ENCODE measurements around the gene ZMYND8. TPM values are rescaled to one million over a fixed set of nuclear protein-coding genes. Genes with fewer than 3 reads are reported as not detected.

ZMYND8 gene
- total RNA-seq, 1 donor from 2014 or later: 19.2 TPM

DNA sequence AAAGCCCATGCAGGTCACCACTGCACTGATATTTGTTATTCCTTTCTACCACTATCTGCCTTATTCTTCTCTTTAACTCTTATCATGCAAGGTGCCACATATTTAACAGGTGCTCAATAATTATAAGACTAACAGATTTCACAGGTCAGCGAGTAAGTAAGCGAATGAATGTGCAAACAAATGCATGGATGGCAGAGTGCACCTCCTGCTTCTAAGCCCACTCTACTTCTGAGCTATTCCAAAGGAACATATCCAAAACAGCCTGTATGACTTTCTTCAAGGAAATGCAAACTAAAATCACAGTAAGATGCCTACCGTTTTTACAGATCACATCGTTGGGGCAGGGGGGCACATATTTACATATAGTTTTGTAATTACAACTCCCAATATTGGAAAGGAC is 71.3 kb downstream of the ZMYND8 start:
- Histone ChIP-seq H3K27me3 (ENCODE audit: control insufficient read depth, insufficient read depth, low read length) (no peaks in the 10 kb centered on the region), H3K4me3 (ENCODE audit: low read depth, low read length) (no peak overlapping the region), H3K36me3 (ENCODE audit: control insufficient read depth, insufficient read depth, low read length) (peaks cover 2% of the 10 kb centered on the region)
- no peak for DNase-seq (ENCODE audit: low read depth)
- TF ChIP-seq, protein P1, sequence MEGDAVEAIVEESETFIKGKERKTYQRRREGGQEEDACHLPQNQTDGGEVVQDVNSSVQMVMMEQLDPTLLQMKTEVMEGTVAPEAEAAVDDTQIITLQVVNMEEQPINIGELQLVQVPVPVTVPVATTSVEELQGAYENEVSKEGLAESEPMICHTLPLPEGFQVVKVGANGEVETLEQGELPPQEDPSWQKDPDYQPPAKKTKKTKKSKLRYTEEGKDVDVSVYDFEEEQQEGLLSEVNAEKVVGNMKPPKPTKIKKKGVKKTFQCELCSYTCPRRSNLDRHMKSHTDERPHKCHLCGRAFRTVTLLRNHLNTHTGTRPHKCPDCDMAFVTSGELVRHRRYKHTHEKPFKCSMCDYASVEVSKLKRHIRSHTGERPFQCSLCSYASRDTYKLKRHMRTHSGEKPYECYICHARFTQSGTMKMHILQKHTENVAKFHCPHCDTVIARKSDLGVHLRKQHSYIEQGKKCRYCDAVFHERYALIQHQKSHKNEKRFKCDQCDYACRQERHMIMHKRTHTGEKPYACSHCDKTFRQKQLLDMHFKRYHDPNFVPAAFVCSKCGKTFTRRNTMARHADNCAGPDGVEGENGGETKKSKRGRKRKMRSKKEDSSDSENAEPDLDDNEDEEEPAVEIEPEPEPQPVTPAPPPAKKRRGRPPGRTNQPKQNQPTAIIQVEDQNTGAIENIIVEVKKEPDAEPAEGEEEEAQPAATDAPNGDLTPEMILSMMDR (IDR thresholded peaks at IDR 0.05; ENCODE audit: insufficient read depth, low read length, poor library complexity, severe bottlenecking): no peak

DNA sequence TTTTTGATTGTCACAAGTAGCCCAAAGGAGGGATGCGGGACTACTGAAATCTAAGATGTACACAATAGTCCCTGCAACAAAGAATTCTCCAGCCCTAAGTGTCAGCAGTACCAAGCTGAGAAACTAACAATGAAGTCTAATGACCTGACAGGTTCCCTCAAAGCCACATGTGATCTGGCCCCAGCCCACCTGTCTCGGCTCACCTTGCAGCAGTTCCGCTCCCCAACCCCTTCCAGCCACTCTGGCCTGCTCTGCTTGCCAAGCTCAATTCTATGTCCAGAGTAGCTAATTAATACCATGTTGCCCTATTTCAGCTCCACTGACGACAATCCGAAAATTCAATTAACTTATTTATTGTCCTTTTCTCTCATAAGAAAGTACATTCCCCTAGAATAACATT is 72.1 kb downstream of the ZMYND8 start:
- TF ChIP-seq, protein P1 (IDR thresholded peaks at IDR 0.05; ENCODE audit: insufficient read depth, low read length, poor library complexity, severe bottlenecking): no peak
- Histone ChIP-seq H3K4me3 (ENCODE audit: low read depth, low read length) (no peak overlapping the region), H3K27me3 (ENCODE audit: control insufficient read depth, insufficient read depth, low read length) (no peaks in the 10 kb centered on the region), H3K36me3 (ENCODE audit: control insufficient read depth, insufficient read depth, low read length) (peaks cover 3% of the 10 kb centered on the region)
- no peak for DNase-seq (ENCODE audit: low read depth)

DNA sequence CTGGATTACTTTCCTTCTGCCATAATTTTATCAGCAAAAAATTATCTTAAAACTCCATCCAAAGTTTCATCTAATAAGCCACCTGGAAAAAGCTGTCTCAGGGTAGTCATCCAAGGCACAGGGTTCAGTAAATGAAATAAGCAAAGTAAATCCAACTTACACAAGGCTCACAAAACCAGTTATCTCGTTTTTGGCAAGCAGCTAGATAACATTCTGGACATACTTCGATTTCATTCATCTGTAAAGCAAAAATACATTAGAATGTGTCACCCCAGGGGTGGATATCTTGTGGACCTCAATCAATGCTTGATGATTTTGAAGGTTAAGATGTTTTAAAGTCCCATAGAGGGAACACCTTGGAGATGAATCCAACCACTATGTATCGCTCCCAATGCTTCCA is 73.1 kb downstream of the ZMYND8 start:
- Histone ChIP-seq H3K4me3 (ENCODE audit: low read depth, low read length) (no peak overlapping the region), H3K36me3 (ENCODE audit: control insufficient read depth, insufficient read depth, low read length) (peaks cover 4% of the 10 kb centered on the region), H3K27me3 (ENCODE audit: control insufficient read depth, insufficient read depth, low read length) (no peaks in the 10 kb centered on the region)
- DNase-seq (ENCODE audit: low read depth): no peak
- TF ChIP-seq, protein P1 (IDR thresholded peaks at IDR 0.05; ENCODE audit: insufficient read depth, low read length, poor library complexity, severe bottlenecking): no peak

DNA sequence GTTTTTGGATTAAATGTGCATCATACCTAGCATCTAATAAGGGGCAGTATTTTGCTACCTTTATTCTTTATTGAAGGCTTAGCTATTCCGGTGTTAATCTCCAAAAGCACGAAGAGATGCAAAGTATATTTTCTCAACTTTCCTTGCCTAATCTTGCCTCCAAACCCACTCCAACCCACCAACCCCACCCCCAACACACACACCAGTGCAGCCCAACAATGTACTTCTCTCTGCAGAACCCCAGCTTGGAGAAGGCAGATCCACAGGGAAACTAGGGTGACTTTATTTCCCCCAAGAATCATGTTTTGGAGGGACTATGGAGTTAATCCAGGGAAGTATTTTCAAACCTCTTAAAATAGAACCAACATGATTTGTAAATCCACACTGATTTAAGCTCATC is 73.6 kb downstream of the ZMYND8 start:
- no peak overlapping the region for H3K4me3 ChIP-seq (ENCODE audit: low read depth, low read length)
- peaks cover 3% of the 10 kb centered on the region for H3K36me3 ChIP-seq (ENCODE audit: control insufficient read depth, insufficient read depth, low read length)
- no peak for DNase-seq (ENCODE audit: low read depth)

DNA sequence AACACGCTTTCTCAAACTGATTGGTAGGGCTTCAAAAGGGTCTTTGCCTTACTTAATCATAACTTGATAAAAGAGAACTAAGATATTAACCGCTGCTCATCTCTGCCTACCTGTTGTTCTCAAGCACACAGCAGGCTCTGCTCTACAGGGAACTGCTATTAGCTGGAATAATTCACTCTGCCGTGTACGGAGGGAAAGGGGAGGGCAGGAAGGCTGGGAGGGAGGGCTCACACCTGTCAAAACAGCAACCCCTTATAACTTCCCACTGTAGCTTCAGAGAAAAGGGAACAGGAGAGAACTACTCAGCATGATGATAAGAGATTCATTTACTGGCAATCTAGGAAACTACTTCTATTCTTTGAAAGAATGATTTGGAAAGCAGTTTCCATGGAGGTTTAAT is 75.1 kb downstream of the ZMYND8 start:
- DNase-seq (ENCODE audit: low read depth): no peak
- Histone ChIP-seq H3K36me3 (ENCODE audit: control insufficient read depth, insufficient read depth, low read length) (peaks cover 3% of the 10 kb centered on the region), H3K27me3 (ENCODE audit: control insufficient read depth, insufficient read depth, low read length) (no peaks in the 10 kb centered on the region), H3K4me3 (ENCODE audit: low read depth, low read length) (no peak overlapping the region)
- TF ChIP-seq, protein P1 (IDR thresholded peaks at IDR 0.05; ENCODE audit: insufficient read depth, low read length, poor library complexity, severe bottlenecking): no peak

More for the DNA sequence above, 73.6 kb downstream of the ZMYND8 start:
- TF ChIP-seq, protein P1 (IDR thresholded peaks at IDR 0.05; ENCODE audit: insufficient read depth, low read length, poor library complexity, severe bottlenecking): no peak
- no peaks in the 10 kb centered on the region for H3K27me3 ChIP-seq (ENCODE audit: control insufficient read depth, insufficient read depth, low read length)

DNA sequence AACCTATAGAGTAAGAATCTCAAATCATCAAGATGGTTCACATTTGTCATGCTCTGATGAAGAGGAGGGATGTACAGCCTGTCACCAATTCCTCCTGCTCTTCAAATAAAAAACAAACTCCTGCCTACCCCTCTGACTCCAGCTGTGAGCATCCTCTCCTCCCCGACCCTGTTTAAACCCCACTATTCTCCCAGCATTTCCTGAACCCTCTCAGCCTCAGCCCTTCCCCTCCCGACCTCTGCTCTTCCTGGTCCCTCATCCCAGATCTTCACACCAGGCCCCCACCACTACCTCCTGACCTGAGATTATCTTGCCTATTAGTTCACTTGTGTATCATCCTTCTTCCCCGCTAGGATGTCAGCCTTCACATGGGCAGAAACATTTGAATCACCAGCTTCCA is 75.8 kb downstream of the ZMYND8 start:
- no peak for DNase-seq (ENCODE audit: low read depth)
- Histone ChIP-seq H3K27me3 (ENCODE audit: control insufficient read depth, insufficient read depth, low read length) (no peaks in the 10 kb centered on the region), H3K4me3 (ENCODE audit: low read depth, low read length) (no peak overlapping the region), H3K36me3 (ENCODE audit: control insufficient read depth, insufficient read depth, low read length) (peaks cover 3% of the 10 kb centered on the region)
- TF ChIP-seq, protein P1 (IDR thresholded peaks at IDR 0.05; ENCODE audit: insufficient read depth, low read length, poor library complexity, severe bottlenecking): no peak

Measured in kidney epithelial cell (primary cell).